IMR-90 (cell line): ENCODE results near the gene SLC29A1. TPM values are rescaled to one million over a fixed set of nuclear protein-coding genes. Genes with fewer than 3 reads are reported as not detected.

ENCODE experiments used
- ATAC-seq: fragments of 200-7000 bp; cut with Tn5 transposase; 2 replicates; pipeline ENCODE4 v1.9.1; 2020; ENCODE audit warnings: low read depth, mild to moderate bottlenecking, moderate library complexity
- BruUV-seq: library from RNA; stranded (reverse); fragments of 400-500 nt; replicated peaks from 2 replicates; lab custom pipeline; 2021; lab: Mats Ljungman, UMichigan
- CTCF ChIA-PET: fragments of 300-600 bp; formaldehyde crosslinking; extraction: SDS; loops from one replicate; lab custom pipeline; 2021; ENCODE audit warnings: antibody characterized with exemption; lab: Yijun Ruan, JAX
- POLR2A ChIA-PET: fragments of 300-600 bp; sonication (Branson Sonifier 250); formaldehyde crosslinking; loops from one replicate; lab custom pipeline; 2022; ENCODE audit warnings: antibody characterized with exemption; ENCODE audit not compliant: unreplicated experiment; lab: Charles Lee
- DNase-seq: peaks from one replicate; pipeline ENCODE4 v3.0.0; 2013
- H2AFZ ChIP-seq: replicated peaks from 2 replicates; pipeline ENCODE3; 2013; ENCODE audit warnings: low read length, mild to moderate bottlenecking; ENCODE audit not compliant: poor library complexity
- H2AK5ac ChIP-seq: 2 replicates; pipeline ENCODE4 v1.6.1; 2013; ENCODE audit warnings: low read depth, low read length, inconsistent platforms
- H2AK9ac ChIP-seq: replicated peaks from 2 replicates; pipeline ENCODE3; 2013; ENCODE audit warnings: mild to moderate bottlenecking, low read depth, low read length, moderate library complexity; ENCODE audit not compliant: poor library complexity
- H2BK120ac ChIP-seq: 2 replicates; pipeline ENCODE4 v1.6.1; 2013; ENCODE audit warnings: low read depth, low read length, inconsistent platforms
- H2BK15ac ChIP-seq: 3 replicates; pipeline ENCODE4 v1.6.1; 2013; ENCODE audit warnings: low read depth, low read length, inconsistent platforms
- H2BK20ac ChIP-seq: 2 replicates; pipeline ENCODE4 v1.6.1; 2013; ENCODE audit warnings: low read depth, mild to moderate bottlenecking, inconsistent platforms, low read length, moderate library complexity
- H2BK5ac ChIP-seq: 2 replicates; pipeline ENCODE4 v1.6.1; 2013; ENCODE audit warnings: mild to moderate bottlenecking, low read depth, low read length, inconsistent platforms; ENCODE audit not compliant: poor library complexity, severe bottlenecking
- H3K14ac ChIP-seq: replicated peaks from 2 replicates; pipeline ENCODE4 v1.6.1; 2013; ENCODE audit warnings: low read depth, low read length, inconsistent platforms
- H3K18ac ChIP-seq: 2 replicates; pipeline ENCODE4 v1.6.1; 2013; ENCODE audit warnings: low read depth, low read length, control low read depth
- H3K23ac ChIP-seq: 2 replicates; pipeline ENCODE4 v1.6.1; 2013; ENCODE audit warnings: low read depth, low read length, inconsistent platforms
- H3K27ac ChIP-seq: 2 replicates; pipeline ENCODE4 v1.5.1; 2013; ENCODE audit warnings: mild to moderate bottlenecking, control low read depth, low read length; ENCODE audit not compliant: insufficient read depth
- H3K27me3 ChIP-seq: 2 replicates; pipeline ENCODE4 v1.6.1; 2013; ENCODE audit warnings: low read length; ENCODE audit not compliant: control insufficient read depth, insufficient read depth
- H3K36me3 ChIP-seq: 2 replicates; pipeline ENCODE4 v1.6.1; 2013; ENCODE audit warnings: low read length, mixed read lengths; ENCODE audit not compliant: control insufficient read depth, insufficient read depth
- H3K4ac ChIP-seq: 2 replicates; pipeline ENCODE4 v1.6.1; 2013; ENCODE audit warnings: low read depth, low read length, inconsistent platforms
- H3K4me1 ChIP-seq: 2 replicates; pipeline ENCODE4 v1.6.1; 2013; ENCODE audit warnings: low read length, mixed read lengths; ENCODE audit not compliant: control insufficient read depth, insufficient read depth
- H3K4me2 ChIP-seq: 2 replicates; pipeline ENCODE4 v1.6.1; 2013; ENCODE audit warnings: low read depth, mild to moderate bottlenecking, control low read depth, low read length, moderate library complexity
- H3K4me3 ChIP-seq: 2 replicates; pipeline ENCODE4 v1.5.1; 2013; ENCODE audit warnings: low read depth, mild to moderate bottlenecking, control low read depth, low read length, moderate library complexity; ENCODE audit not compliant: insufficient read depth
- H3K56ac ChIP-seq: 2 replicates; pipeline ENCODE4 v1.6.1; 2013; ENCODE audit warnings: low read length, inconsistent platforms; ENCODE audit not compliant: insufficient read depth; ENCODE audit errors: extremely low read depth
- H3K79me1 ChIP-seq, 2 experiments: 2 replicates each; pipeline ENCODE4 v1.6.1; 2013; ENCODE audit warnings: low read length in 2 of 2, inconsistent platforms in 1 of 2, low read depth in 1 of 2
- H3K9ac ChIP-seq: 2 replicates; pipeline ENCODE4 v1.6.1; 2013; ENCODE audit warnings: low read depth, low read length, control low read depth
- H3K9me1 ChIP-seq: 2 replicates; pipeline ENCODE4 v1.6.1; 2013; ENCODE audit warnings: low read length, inconsistent platforms; ENCODE audit not compliant: insufficient read depth
- H3K9me3 ChIP-seq: 2 replicates; pipeline ENCODE4 v1.6.1; 2013; ENCODE audit warnings: low read length; ENCODE audit not compliant: control insufficient read depth, insufficient read depth
- H4K20me1 ChIP-seq: 2 replicates; pipeline ENCODE4 v1.6.1; 2013; ENCODE audit warnings: low read length, inconsistent platforms; ENCODE audit not compliant: insufficient read depth
- H4K5ac ChIP-seq: 2 replicates; pipeline ENCODE4 v1.6.1; 2013; ENCODE audit warnings: mild to moderate bottlenecking, low read depth, low read length, control low read depth
- H4K8ac ChIP-seq, 2 experiments: 2 replicates each; pipeline ENCODE4 v1.6.1; 2013; ENCODE audit warnings: low read depth in 2 of 2, low read length in 2 of 2, control low read depth in 1 of 2, inconsistent platforms in 1 of 2
- H4K91ac ChIP-seq: 2 replicates; pipeline ENCODE4 v1.6.1; 2013; ENCODE audit warnings: low read depth, low read length, inconsistent platforms; ENCODE audit not compliant: insufficient read depth
- CEBPB ChIP-seq: IDR thresholded peaks from 2 replicates; pipeline ENCODE4 v1.6.1; 2012; ENCODE audit warnings: low read depth, low read length, improper control_type of control experiment
- CHD1 ChIP-seq: IDR thresholded peaks from 2 replicates; pipeline ENCODE4 v1.6.1; 2012; ENCODE audit warnings: low read depth, low read length, improper control_type of control experiment
- FOS ChIP-seq: fragments of 150-350 bp; IDR thresholded peaks from 2 replicates; pipeline ENCODE4 v1.6.1; 2016; ENCODE audit warnings: low read depth, low read length
- MAZ ChIP-seq: IDR thresholded peaks from 2 replicates; pipeline ENCODE4 v1.6.1; 2012; ENCODE audit warnings: low read depth, mild to moderate bottlenecking, low read length, improper control_type of control experiment, moderate library complexity, borderline replicate concordance
- MXI1 ChIP-seq: IDR thresholded peaks from 2 replicates; pipeline ENCODE4 v1.6.1; 2012; ENCODE audit warnings: low read depth, mild to moderate bottlenecking, low read length, moderate library complexity, borderline replicate concordance
- NFE2L2 ChIP-seq: fragments of 150-350 bp; IDR thresholded peaks from 2 replicates; pipeline ENCODE4 v1.6.1; 2016; ENCODE audit warnings: low read depth, mild to moderate bottlenecking, low read length
- POLR2A ChIP-seq: IDR thresholded peaks from 2 replicates; pipeline ENCODE4 v1.6.1; 2012; ENCODE audit warnings: mild to moderate bottlenecking, low read depth, low read length
- SMC3 ChIP-seq: fragments of 150-350 bp; IDR thresholded peaks from 2 replicates; pipeline ENCODE4 v1.6.1; 2016; ENCODE audit warnings: low read depth, mild to moderate bottlenecking, antibody characterized with exemption, low read length, moderate library complexity
- WGBS, 2 experiments: methylation state at CpG; one replicate each; pipeline versions ENCODE4 v1.1.5 to v1.1.7; 2013; ENCODE audit warnings: missing lambda C conversion rate in 2 of 2; ENCODE audit not compliant: insufficient read length in 1 of 2; ENCODE audit errors: extremely low coverage in 2 of 2; 5-methylcytosine and 5-hydroxymethylcytosine counted together
- dilution Hi-C: fragments of 300-500 bp; cut with HindIII; formaldehyde crosslinking; loops from one replicate; pipeline ENCODE4 v1.14.3; 2018; ENCODE audit warnings: low sequenced_read_pairs; ENCODE audit not compliant: unreplicated experiment
- in situ Hi-C: fragments of 300-500 bp; cut with MboI; formaldehyde crosslinking; loops from 3 replicates; pipeline ENCODE4 v1.14.3; 2019; ENCODE audit warnings: low sequenced_read_pairs, inconsistent platforms, mixed read lengths
- intact Hi-C: fragments of 100-400 bp; cut with micrococcal nuclease; formaldehyde crosslinking; loops from 2 replicates; pipeline ENCODE4 v1.10.0; 2022
- polyA plus RNA-seq, 3 experiments: library from polyadenylated mRNA; depleted of rRNA; stranded (reverse); fragments of >200 nt; gene quantifications; 2 replicates each; pipeline ENCODE4 v1.2.3, GENCODE V29; 2012; ENCODE audit warnings: low replicate concordance in 1 of 3
- total RNA-seq: library from RNA; depleted of rRNA; stranded (reverse); fragments of >200 nt; gene quantifications from 2 replicates; pipeline ENCODE4 v1.2.3, GENCODE V29; 2012
- TF ChIP-seq, protein P1 (sequence below): fragments of 150-350 bp; IDR thresholded peaks from 2 replicates; pipeline ENCODE4 v1.6.1; 2016; ENCODE audit warnings: low read depth, mild to moderate bottlenecking, low read length, moderate library complexity, borderline replicate concordance
- TF ChIP-seq, protein P2 (sequence below): fragments of 150-350 bp; IDR thresholded peaks from 2 replicates; pipeline ENCODE4 v1.6.1; 2017; ENCODE audit warnings: mild to moderate bottlenecking, antibody characterized with exemption, low read length, low read depth
- TF ChIP-seq, protein P3 (sequence below): conservative IDR thresholded peaks from 2 replicates; pipeline ENCODE4 v1.5.1; 2012; ENCODE audit warnings: mild to moderate bottlenecking, low read depth, low read length, improper control_type of control experiment

SLC29A1 gene
- total and polyA plus RNA-seq, 2 of the 4 experiments (the other 2 are of a cell fraction), result 4.1 to 22.1 TPM

DNA sequence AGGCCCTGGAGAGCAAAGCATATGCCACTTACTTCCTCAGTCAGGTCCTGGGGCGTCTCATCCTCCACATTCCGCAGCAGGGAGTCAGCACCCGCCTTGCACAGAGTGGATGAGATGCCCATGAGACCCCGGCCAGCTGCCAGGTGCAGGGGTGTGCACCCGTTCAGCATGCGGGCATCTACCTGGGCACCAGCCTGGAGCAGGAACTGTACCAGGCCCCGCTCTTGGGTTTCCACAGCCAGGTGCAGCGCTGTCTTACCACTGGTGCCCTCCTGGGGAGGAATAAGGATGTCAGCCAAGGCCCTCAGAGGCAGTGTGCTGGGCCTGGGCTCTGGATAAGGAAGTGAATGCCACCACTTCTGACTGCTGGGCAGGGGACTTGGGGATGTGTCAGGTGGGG lies 36.6 kb downstream of the SLC29A1 start:
- Histone ChIP-seq H4K8ac (no peak overlapping the region), H3K79me1 (peaks cover 24 to 64% of the 10 kb centered on the region in 2 experiments), H3K18ac (no peak overlapping the region), H2BK120ac (no peak overlapping the region), H3K36me3 (peaks cover 18% of the 10 kb centered on the region), H3K14ac (no peak overlapping the region), H2BK15ac (no peak overlapping the region), H2BK5ac (no peak overlapping the region), H3K23ac (no peak overlapping the region), H3K4ac (no peak overlapping the region), H3K4me3 (no peak overlapping the region), H4K20me1 (peaks cover 25% of the 10 kb centered on the region), H3K27ac (no peak overlapping the region), H3K9ac (no peak overlapping the region), H3K9me1 (peaks cover 20% of the 10 kb centered on the region), H3K4me1 (peaks cover 30% of the 10 kb centered on the region), H2AK9ac (no peak overlapping the region), H3K56ac (no peak overlapping the region), H2AK5ac (no peak overlapping the region), H3K9me3 (no peaks in the 10 kb centered on the region), H2BK20ac (no peak overlapping the region), H2AFZ (no peak overlapping the region), H3K4me2 (no peak overlapping the region), H3K27me3 (no peaks in the 10 kb centered on the region), H4K91ac (no peak overlapping the region), H4K5ac (no peak overlapping the region)
- BruUV-seq, result no TSS peak
- DNase-seq (no peak), ATAC-seq (no peak)
- ChIA-PET POLR2A (no interaction called here), CTCF (no interaction called here)
- dilution Hi-C loops (no loop called here), in situ Hi-C loops (no loop called here), intact Hi-C loops (no loop called here)
- TF ChIP-seq MAZ, result no peak
- TF ChIP-seq CHD1, result no peak
- TF ChIP-seq POLR2A, result no peak
- no peak for TF ChIP-seq CEBPB
- TF ChIP-seq NFE2L2, result no peak
- no peak for TF ChIP-seq SMC3
- TF ChIP-seq, protein P1, sequence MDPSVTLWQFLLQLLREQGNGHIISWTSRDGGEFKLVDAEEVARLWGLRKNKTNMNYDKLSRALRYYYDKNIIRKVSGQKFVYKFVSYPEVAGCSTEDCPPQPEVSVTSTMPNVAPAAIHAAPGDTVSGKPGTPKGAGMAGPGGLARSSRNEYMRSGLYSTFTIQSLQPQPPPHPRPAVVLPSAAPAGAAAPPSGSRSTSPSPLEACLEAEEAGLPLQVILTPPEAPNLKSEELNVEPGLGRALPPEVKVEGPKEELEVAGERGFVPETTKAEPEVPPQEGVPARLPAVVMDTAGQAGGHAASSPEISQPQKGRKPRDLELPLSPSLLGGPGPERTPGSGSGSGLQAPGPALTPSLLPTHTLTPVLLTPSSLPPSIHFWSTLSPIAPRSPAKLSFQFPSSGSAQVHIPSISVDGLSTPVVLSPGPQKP, result no peak
- TF ChIP-seq, protein P2, sequence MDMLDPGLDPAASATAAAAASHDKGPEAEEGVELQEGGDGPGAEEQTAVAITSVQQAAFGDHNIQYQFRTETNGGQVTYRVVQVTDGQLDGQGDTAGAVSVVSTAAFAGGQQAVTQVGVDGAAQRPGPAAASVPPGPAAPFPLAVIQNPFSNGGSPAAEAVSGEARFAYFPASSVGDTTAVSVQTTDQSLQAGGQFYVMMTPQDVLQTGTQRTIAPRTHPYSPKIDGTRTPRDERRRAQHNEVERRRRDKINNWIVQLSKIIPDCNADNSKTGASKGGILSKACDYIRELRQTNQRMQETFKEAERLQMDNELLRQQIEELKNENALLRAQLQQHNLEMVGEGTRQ, result no peak
- TF ChIP-seq, protein P3, sequence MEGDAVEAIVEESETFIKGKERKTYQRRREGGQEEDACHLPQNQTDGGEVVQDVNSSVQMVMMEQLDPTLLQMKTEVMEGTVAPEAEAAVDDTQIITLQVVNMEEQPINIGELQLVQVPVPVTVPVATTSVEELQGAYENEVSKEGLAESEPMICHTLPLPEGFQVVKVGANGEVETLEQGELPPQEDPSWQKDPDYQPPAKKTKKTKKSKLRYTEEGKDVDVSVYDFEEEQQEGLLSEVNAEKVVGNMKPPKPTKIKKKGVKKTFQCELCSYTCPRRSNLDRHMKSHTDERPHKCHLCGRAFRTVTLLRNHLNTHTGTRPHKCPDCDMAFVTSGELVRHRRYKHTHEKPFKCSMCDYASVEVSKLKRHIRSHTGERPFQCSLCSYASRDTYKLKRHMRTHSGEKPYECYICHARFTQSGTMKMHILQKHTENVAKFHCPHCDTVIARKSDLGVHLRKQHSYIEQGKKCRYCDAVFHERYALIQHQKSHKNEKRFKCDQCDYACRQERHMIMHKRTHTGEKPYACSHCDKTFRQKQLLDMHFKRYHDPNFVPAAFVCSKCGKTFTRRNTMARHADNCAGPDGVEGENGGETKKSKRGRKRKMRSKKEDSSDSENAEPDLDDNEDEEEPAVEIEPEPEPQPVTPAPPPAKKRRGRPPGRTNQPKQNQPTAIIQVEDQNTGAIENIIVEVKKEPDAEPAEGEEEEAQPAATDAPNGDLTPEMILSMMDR, result no peak
- TF ChIP-seq FOS, result no peak
- TF ChIP-seq MXI1, result no peak
- 89% methylated on average over 3 of the region's 8 CpGs; no CpG with 5 or more reads in 1 of the 2 experiments for WGBS, 2 experiments
